Fibroblast of skin of right quadriceps (primary cell): ENCODE measurements around the gene GP9.
"Not testable (repeated sequence)": the region's sequence is repeated elsewhere in the genome, so short reads cannot be mapped to it uniquely, and the experiment has no call there.

Experiments used
- DNase-seq: peaks from one replicate; pipeline ENCODE4 v3.0.0-alpha.2; 2013

Gene GP9

DNA sequence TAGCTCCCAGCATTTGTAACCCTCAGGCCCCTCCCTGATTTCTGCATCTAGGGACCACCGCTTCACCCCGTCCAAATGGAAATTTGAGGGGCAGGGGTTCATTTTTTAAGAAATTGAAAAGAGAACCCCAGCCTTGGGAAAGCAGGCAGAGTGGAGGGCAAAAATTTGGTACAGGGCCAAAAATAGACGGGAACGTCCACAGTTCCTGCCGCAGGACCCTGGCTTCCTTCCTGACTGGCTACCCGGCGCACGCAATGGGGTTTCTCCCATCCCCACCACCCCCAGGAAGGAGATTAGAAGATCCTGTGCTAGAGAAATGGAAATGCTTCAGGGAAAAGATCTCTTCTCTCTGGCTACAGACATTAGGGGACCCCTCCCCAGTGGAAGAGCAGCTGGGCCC lies 20.9 kb downstream of the GP9 start:
- no peak for DNase-seq

DNA sequence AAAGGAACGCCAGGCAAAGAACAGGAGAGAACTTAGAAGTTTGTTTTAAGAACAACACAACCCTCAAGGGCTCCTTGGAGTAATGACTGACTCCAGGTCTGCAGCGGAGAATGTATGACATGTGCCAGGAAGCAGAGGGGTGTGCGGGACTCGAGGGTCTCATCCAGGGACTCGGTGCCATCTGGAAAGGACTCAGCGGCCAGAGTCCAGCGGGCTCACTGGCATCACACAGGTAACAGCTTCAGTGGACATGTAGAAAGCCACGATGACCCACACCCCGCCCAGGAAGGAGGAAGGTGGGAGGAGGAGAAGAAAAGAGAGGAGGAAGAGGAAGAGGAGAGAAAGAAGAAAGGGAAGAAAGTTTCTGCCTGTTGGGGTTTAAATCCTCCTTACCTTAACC lies 21.4 kb downstream of the GP9 start:
- DNase-seq: no peak

DNA sequence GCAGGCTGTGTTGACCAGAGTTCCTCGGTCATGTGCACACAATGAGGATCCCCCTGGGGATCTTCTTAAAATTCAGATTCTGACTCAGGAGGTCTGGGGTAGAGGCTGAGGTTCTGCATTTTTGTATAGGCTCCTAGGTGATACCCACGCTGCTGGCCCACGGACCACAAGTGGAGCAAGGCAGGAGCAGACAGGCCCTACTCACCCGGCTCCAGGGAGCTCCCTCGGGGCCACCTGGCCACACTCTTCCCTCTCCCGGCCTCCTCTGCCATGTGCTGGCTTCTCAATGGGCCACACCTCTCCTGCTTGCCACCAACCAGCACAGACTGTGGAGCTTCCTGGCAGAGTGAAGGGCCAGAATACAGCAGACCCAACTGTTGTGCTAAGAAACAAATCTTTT lies 23.9 kb downstream of the GP9 start:
- no peak for DNase-seq

DNA sequence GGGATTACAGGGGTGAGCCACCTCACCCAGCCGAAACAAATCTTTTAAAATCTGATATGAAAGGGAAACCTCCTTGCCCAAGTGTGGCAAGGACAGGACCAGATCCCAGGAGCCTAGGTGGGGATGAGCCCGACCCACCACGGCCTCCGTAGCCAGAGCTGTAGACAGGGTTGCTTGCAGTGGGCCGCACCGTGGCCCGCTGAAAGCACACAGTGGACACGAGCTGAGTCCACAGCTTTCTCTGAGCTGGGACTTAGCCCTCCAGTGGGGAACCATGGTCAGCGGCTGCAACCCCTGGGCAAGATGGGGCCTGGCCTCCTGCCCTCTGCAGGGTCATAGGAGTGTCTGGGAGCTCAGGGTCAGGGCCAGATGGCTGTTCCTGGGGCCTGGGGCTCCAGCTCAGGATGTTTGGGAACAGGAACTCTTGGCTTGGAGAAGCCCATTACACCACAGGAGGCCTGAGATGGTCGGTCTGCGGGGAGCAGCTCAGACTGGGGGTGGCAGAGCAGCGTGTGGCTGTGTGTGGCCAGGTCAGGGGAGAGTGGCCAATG lies 24.7 kb downstream of the GP9 start:
- no peak for DNase-seq

DNA sequence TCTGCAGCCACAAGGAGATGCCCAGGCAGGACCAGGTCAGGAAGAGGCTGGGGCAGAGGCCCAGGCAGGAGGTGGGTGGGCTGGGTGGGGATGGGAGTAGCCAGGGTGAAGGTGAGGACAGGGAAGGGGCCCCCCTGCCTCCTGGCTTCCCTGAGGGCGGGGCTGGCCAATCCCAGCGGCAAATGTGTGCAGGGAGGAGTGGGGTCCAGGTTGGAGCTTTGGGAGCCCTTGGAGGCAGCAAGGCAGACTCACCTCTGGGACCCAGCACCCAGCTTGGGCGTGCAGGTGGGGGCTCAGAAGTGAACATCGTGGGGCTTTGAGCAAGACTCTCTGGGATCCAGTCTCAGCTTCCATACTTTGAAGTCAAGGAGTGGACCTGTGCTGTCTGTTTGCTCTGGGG lies 25.2 kb downstream of the GP9 start:
- DNase-seq: no peak

DNA sequence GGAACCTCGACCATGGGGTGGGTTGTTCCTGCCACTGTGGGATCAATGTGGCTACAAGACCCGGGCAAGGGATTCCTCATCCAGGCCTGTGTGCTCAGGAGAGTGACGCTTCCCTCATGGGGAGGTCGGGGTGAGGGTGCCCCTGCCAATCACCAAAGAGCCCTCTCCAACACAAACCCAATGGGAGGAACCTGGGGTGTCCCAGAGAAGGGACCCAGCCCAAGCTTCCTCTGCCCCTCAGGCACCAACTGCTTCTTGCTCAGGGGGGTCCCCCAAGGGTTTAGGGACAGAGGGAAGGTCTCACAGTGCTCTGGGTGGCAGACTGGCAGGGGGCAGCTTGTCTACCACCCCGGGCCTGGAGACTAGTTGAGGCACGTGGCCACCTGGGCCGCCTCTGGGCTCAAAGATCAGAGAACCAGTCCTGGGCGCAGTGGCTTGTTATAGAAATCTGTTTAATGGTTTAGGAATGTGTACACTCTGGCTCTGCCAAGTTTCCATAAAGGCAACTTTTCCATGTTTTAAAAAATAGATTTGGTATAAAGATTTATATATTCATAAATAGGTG lies 26.6 kb downstream of the GP9 start:
- peak; percentile 5 for DNase-seq

GRCh38 chr3:129087904-129088303 lies 27.3 kb downstream of the GP9 start:
- peak; percentile 14 for DNase-seq

DNA sequence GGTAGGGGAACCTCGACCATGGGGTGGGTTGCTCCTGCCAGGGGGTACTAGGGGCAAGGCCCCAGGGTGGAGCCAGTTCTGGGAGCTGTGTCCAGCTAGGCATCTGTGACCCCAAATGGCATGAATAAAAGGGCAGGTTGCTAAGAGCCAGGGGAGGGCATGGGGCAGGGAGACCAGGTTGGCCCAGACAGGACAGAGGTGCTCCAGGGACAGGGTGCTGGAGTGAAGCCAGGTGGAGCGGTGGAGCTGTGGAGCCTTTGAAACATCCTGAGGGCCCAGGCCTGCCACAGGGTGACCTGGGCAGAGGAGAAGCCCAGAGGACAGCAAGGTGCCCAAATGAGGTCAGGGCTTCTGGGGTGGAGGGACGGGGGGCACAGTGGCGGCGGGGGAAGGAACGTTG lies 27.7 kb downstream of the GP9 start:
- not testable (repeated sequence) for DNase-seq

DNA sequence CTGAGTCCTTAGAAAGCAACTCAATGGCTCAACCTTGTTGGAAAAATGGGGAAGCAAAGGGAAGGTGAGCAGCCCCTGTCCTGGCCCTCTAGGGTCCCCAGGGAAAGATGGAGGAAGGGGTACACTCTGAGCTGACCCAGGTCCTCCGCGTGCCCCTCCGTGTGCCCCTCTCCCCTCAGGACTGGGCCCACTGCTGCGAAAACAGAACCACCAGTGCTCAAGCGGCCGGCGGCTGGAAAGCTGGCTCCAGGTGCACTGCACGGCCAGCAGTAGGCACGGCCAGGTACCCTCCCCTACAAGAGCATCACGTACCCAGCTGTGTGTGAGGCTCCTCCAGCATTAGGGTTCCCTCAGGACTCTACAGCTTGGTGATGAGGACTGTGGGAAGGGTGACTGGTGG lies 34.7 kb downstream of the GP9 start:
- DNase-seq: no peak

DNA sequence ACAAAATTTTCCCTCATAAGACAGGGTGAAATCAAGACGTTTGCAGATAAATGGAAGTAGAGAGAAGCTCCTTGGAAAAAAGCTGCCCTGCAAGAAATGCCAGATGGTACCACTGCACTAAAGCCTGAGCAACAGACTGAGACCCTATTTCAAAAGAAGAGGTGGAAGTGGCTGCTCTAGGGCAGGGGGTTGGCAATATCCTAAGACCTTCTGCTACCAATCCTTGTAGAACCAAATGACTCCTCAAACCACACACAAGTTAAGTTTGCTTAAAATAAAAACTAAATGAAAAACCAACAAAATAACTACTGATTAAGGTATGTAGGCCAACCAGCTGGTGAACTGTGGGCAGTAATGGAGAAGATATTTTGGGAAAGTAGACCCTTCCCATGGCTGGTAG lies 39.7 kb downstream of the GP9 start:
- DNase-seq: no peak

- DNase-seq: no peak
Measured at GRCh38 chr3:129101370-129102138, 41.0 kb downstream of the GP9 start.

DNA sequence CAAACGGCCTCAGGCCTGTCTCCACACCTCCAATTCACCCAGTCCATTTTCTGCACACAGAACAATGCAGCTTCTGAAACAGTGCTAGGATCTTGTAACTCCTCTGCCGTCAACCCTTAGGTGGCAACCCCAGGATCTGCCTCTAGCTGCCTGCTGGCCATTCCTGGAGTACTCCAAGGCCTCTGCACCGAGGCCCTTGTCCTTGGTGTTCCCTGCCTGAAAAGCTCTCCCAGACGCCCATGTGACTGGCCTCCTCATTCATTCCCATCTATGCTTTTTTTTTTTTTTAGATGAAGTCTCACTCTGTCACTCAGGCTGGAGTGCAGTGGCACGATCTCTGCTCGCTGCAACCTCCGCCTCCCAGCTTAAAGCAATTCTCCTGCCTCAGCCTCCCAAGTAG lies 42.7 kb downstream of the GP9 start:
- no peak for DNase-seq

DNA sequence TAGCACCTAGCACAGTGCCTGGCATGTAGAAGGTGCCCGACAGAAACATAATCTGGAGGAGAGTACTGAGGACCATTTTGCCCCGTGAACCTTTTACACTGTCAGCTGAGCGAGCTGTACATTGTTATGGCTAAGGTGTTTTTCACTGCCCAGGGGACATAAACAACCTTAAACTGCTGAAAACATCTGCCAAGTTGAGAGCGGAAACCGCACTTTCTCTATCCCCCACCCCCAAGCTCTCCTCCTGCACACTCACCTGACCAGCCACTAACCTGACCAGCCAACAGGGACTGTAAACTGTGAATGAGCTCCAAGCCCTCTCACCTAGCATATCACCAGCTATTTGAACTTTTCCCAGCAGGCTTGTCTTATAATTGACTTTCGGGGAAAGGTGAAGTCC lies 43.5 kb downstream of the GP9 start:
- no peak for DNase-seq

GRCh38 chr3:129104498-129105079 lies 44.0 kb downstream of the GP9 start:
- DNase-seq: no peak

DNA sequence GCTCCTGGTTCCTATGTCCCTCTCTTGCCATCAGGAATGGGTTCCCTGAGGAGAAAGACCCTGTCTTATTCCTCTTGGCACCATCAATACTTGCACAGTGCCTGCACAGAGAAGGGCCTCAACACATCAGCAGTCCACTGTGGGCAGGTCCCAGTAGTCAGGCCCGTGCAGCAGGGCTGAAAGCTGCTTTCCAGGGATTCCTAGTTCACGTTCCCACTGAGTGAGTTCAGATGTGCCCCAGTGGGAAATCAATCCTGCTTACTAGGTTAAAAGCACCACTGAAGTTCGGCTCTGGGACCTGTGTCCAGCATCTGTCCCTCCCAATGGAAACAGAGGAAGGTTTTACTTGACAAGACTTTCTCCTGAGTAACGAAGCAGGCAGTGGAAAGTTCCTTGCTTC lies 45.3 kb downstream of the GP9 start:
- no peak for DNase-seq

- no peak for DNase-seq
Measured at GRCh38 chr3:129106320-129106719, 45.7 kb downstream of the GP9 start.

DNA sequence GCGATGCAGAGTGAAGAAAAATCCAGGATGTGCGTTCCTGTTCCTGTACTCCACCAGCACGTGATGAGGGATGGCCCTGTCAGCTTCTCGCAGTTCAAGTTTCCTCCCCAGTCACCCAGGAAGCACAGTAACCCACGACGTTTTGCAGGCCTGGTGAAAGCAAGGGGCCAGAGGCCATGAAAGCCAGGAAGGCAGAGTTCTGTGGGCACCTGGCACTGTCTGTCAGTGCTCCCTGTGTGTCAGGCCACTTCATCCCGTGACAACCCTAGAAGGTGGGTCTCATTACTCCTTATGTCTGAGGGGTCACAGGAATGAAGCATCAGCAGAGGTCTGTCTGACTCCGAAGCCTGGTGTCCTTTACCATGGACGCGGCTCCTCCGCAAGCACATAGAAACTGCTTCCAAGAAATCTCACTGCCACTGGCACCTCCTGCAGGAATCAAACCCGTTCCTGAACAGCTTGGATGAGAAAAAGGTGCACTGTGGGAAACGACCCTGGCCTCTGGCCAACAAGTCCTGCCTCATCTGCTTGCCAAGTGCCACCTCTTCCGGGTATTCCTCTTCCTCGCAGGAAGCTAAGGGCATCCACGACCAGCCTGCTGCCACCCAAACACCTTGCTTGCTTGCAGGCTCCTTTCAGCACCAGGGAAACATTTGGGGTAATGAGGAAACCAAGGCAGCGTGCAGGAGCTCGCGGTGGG lies 46.4 kb downstream of the GP9 start:
- no peak for DNase-seq

- DNase-seq: no peak
Measured at GRCh38 chr3:129107793-129108192, 47.2 kb downstream of the GP9 start.

DNA sequence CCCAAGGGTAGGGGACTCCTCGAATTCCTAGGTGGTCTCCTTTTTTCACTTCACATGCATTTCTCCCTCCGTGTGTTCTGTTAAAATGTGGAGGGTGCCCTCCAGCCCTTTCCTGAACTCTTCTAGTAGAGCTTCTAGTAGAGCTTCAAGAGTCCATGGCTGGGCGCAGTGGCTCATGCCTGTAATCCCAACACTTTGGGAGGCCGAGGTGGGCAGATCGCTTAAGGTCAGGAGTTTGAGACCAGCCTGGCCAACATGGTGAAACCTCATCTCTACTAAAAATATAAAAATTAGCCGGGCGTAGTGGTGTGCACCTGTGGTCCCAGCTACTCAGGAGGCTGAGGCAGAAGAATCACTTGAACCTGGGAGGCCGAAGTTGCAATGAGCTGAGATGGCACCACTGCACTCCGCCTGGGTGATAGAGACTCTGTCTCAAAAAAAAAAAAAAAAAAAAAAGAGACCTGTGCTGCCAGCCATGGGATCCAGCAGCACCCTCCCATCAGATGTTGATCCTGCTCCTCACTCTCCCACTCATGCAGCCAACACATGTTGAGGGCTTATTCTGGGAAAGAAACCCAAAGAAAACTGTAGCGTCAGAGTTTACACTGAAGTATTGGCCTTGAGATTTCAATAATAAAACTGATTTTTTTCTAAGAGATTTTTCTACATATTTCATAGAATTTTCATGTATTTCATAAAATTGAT lies 50.6 kb downstream of the GP9 start:
- DNase-seq: not testable (repeated sequence)
